ENCODE results near the gene CDIPT.

CDIPT gene

GRCh38 chr16:29898804-29899515 is 35.9 kb upstream of the CDIPT start:
- no peak for TF ChIP-seq NFIC (IDR thresholded peaks at IDR 0.05)

GRCh38 chr16:29898135-29898803 is 35.2 kb upstream of the CDIPT start:
- TF ChIP-seq TCF12 (IDR thresholded peaks at IDR 0.05; ENCODE audit: low read depth), result no peak
- peak; percentile 70 for TF ChIP-seq REST (IDR thresholded peaks at IDR 0.05; ENCODE audit: low read depth)
- TF ChIP-seq NFIC (IDR thresholded peaks at IDR 0.05), result no peak
- TF ChIP-seq MAX (IDR thresholded peaks at IDR 0.05), result no peak

GRCh38 chr16:29897333-29897732 is 34.3 kb upstream of the CDIPT start:
- TF ChIP-seq CREB1 (IDR thresholded peaks at IDR 0.05; ENCODE audit: low read depth), result no peak

GRCh38 chr16:29896841-29897240 is 33.8 kb upstream of the CDIPT start:
- TF ChIP-seq EGR1 (IDR thresholded peaks at IDR 0.05), result no peak

- TF ChIP-seq MAX (IDR thresholded peaks at IDR 0.05) (no peak), TCF12 (IDR thresholded peaks at IDR 0.05; ENCODE audit: low read depth) (no peak), EGR1 (IDR thresholded peaks at IDR 0.05) (no peak)
Measured at GRCh38 chr16:29894352-29894751, 31.3 kb upstream of the CDIPT start.

- TF ChIP-seq CREB1 (IDR thresholded peaks at IDR 0.05; ENCODE audit: low read depth) (no peak), EGR1 (IDR thresholded peaks at IDR 0.05) (no peak), USF1 (IDR thresholded peaks at IDR 0.05) (no peak), MAX (IDR thresholded peaks at IDR 0.05) (no peak), CEBPB (IDR thresholded peaks at IDR 0.05) (no peak), TCF12 (IDR thresholded peaks at IDR 0.05; ENCODE audit: low read depth) (no peak), ZBTB7A (IDR thresholded peaks at IDR 0.05; ENCODE audit: low read depth) (no peak), YY1 (IDR thresholded peaks at IDR 0.05; ENCODE audit: low read depth) (no peak), NFIC (IDR thresholded peaks at IDR 0.05) (no peak), FOXM1 (IDR thresholded peaks at IDR 0.05; ENCODE audit: borderline replicate concordance, low read depth) (no peak), TEAD4 (IDR thresholded peaks at IDR 0.05) (no peak), REST (IDR thresholded peaks at IDR 0.05; ENCODE audit: low read depth) (no peak)
Measured at GRCh38 chr16:29893553-29893952, 30.5 kb upstream of the CDIPT start.

- TF ChIP-seq USF1 (IDR thresholded peaks at IDR 0.05) (no peak), TAF1 (IDR thresholded peaks at IDR 0.05; ENCODE audit: low read depth) (no peak), REST (IDR thresholded peaks at IDR 0.05; ENCODE audit: low read depth) (no peak), RAD21 (IDR thresholded peaks at IDR 0.05; ENCODE audit: low read depth) (no peak)
Measured at GRCh38 chr16:29892458-29892813, 29.4 kb upstream of the CDIPT start.

All from Ishikawa (cell line).